DND-41 (cell line): Measurements from ENCODE around the gene SCRN1.

Experiments used
- EZH2 ChIP-seq: IDR thresholded peaks from 3 replicates; pipeline ENCODE4 v1.6.1; 2012; ENCODE audit warnings: borderline replicate concordance, low read depth, mild to moderate bottlenecking, moderate library complexity, low read length, inconsistent platforms; ENCODE audit not compliant: severe bottlenecking
- TF ChIP-seq, protein P1 (sequence below): IDR thresholded peaks from 2 replicates; pipeline ENCODE4 v1.5.1; 2012; ENCODE audit warnings: borderline replicate concordance, low read length, moderate library complexity, mild to moderate bottlenecking; ENCODE audit not compliant: poor library complexity, severe bottlenecking; ENCODE audit errors: extremely low read depth

DNA sequence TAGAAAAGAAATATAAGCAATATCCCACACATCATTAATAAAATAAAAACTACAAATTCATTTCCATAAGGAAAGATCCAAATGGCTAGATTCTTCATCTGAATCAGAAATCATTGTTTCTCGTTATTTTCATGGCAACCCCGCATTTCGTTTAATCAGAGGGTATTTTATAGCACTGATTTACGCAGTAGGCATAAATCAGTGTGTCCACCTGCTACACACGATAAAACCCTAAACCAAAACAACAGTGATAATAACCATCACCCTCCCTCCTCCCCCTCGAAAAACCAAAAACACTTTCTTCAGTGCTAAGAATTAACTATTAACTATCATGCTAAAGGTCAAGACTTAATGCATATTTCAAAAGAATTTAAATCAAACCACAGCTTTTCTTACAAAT lies 20.4 kb upstream of the SCRN1 start:
- TF ChIP-seq, protein P1, sequence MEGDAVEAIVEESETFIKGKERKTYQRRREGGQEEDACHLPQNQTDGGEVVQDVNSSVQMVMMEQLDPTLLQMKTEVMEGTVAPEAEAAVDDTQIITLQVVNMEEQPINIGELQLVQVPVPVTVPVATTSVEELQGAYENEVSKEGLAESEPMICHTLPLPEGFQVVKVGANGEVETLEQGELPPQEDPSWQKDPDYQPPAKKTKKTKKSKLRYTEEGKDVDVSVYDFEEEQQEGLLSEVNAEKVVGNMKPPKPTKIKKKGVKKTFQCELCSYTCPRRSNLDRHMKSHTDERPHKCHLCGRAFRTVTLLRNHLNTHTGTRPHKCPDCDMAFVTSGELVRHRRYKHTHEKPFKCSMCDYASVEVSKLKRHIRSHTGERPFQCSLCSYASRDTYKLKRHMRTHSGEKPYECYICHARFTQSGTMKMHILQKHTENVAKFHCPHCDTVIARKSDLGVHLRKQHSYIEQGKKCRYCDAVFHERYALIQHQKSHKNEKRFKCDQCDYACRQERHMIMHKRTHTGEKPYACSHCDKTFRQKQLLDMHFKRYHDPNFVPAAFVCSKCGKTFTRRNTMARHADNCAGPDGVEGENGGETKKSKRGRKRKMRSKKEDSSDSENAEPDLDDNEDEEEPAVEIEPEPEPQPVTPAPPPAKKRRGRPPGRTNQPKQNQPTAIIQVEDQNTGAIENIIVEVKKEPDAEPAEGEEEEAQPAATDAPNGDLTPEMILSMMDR, result no peak
- no peak for TF ChIP-seq EZH2
